ENCODE results near the gene MAPK8IP2.

DNA sequence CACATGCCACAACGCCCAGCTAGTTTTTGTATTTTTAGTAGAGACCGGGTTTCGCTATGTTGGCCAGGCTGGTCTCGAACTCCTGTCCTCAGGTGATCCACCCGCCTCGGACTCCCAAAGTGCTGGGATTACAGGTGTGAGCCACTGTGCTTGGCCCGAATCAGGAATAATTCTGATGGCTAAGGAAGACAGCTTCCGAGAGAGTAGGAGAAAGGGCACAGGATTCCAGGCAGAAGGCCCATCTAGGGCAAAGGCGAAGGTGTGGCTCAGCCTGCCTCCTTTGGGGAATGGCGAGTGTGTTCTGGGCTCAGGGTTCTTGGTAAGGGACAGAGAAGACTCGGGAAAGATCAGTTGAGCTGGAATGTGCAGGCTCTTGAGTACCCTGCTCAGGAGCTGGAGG, 36.3 kb upstream of the MAPK8IP2 start:
- no peak for TF ChIP-seq ZNF302 (CRISPR knock-in tag; IDR thresholded peaks at IDR 0.05)
- TF ChIP-seq, protein P1, sequence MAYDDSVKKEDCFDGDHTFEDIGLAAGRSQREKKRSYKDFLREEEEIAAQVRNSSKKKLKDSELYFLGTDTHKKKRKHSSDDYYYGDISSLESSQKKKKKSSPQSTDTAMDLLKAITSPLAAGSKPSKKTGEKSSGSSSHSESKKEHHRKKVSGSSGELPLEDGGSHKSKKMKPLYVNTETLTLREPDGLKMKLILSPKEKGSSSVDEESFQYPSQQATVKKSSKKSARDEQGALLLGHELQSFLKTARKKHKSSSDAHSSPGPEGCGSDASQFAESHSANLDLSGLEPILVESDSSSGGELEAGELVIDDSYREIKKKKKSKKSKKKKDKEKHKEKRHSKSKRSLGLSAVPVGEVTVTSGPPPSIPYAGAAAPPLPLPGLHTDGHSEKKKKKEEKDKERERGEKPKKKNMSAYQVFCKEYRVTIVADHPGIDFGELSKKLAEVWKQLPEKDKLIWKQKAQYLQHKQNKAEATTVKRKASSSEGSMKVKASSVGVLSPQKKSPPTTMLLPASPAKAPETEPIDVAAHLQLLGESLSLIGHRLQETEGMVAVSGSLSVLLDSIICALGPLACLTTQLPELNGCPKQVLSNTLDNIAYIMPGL (CRISPR knock-in tag; IDR thresholded peaks at IDR 0.05; ENCODE audit: borderline replicate concordance): no peak
- TF ChIP-seq, protein P2, sequence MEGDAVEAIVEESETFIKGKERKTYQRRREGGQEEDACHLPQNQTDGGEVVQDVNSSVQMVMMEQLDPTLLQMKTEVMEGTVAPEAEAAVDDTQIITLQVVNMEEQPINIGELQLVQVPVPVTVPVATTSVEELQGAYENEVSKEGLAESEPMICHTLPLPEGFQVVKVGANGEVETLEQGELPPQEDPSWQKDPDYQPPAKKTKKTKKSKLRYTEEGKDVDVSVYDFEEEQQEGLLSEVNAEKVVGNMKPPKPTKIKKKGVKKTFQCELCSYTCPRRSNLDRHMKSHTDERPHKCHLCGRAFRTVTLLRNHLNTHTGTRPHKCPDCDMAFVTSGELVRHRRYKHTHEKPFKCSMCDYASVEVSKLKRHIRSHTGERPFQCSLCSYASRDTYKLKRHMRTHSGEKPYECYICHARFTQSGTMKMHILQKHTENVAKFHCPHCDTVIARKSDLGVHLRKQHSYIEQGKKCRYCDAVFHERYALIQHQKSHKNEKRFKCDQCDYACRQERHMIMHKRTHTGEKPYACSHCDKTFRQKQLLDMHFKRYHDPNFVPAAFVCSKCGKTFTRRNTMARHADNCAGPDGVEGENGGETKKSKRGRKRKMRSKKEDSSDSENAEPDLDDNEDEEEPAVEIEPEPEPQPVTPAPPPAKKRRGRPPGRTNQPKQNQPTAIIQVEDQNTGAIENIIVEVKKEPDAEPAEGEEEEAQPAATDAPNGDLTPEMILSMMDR (IDR thresholded peaks at IDR 0.05): no peak
- TF ChIP-seq, protein P3, sequence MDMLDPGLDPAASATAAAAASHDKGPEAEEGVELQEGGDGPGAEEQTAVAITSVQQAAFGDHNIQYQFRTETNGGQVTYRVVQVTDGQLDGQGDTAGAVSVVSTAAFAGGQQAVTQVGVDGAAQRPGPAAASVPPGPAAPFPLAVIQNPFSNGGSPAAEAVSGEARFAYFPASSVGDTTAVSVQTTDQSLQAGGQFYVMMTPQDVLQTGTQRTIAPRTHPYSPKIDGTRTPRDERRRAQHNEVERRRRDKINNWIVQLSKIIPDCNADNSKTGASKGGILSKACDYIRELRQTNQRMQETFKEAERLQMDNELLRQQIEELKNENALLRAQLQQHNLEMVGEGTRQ (IDR thresholded peaks at IDR 0.05): no peak
- TF ChIP-seq POLR2A (IDR thresholded peaks at IDR 0.05; ENCODE audit: low read length): no peak
